Parathyroid adenoma (tissue), 2 donors: Measurements from ENCODE around the gene PLAC9.

Source experiments
- H2AFZ ChIP-seq: fragments of 300-600 bp; sonication (generic); one replicate; pipeline ENCODE4 v1.7.0; 2017; ENCODE audit warnings: antibody characterized with exemption, mild to moderate bottlenecking
- H3K27ac ChIP-seq: fragments of 300-600 bp; sonication (generic); one replicate; pipeline ENCODE4 v1.7.0; 2017
- H3K27me3 ChIP-seq: fragments of 300-600 bp; sonication (generic); one replicate; pipeline ENCODE4 v1.7.0; 2017; ENCODE audit warnings: low read length; ENCODE audit not compliant: control insufficient read depth, insufficient read depth
- H3K36me3 ChIP-seq: fragments of 300-600 bp; sonication (generic); one replicate; pipeline ENCODE4 v1.7.0; 2017; ENCODE audit warnings: low read length; ENCODE audit not compliant: control insufficient read depth, insufficient read depth
- H3K4me1 ChIP-seq: fragments of 300-600 bp; sonication (generic); one replicate; pipeline ENCODE4 v1.7.0; 2017; ENCODE audit warnings: control low read depth
- H3K4me2 ChIP-seq: fragments of 300-600 bp; sonication (generic); one replicate; pipeline ENCODE4 v1.7.0; 2017; ENCODE audit warnings: low read length
- H3K4me3 ChIP-seq: fragments of 300-600 bp; sonication (generic); one replicate; pipeline ENCODE4 v1.7.0; 2017; ENCODE audit warnings: low read depth, low read length
- H3K79me2 ChIP-seq: fragments of 300-600 bp; sonication (generic); one replicate; pipeline ENCODE4 v1.7.0; 2017; ENCODE audit warnings: control low read depth
- H3K9ac ChIP-seq: fragments of 300-600 bp; sonication (generic); one replicate; pipeline ENCODE4 v1.7.0; 2017; ENCODE audit warnings: mild to moderate bottlenecking
- H3K9me3 ChIP-seq: fragments of 300-600 bp; sonication (generic); one replicate; pipeline ENCODE4 v1.7.0; 2017; ENCODE audit warnings: low read length; ENCODE audit not compliant: control insufficient read depth
- TF ChIP-seq, protein P1 (sequence below): fragments of 300-600 bp; sonication (generic); IDR thresholded peaks from one replicate; pipeline ENCODE4 v1.7.0; 2017; ENCODE audit warnings: antibody characterized with exemption, mild to moderate bottlenecking
- donor health status: primary hyperparathyroidism.

Gene PLAC9

GRCh38 chr10:80158126-80158525 is 25.6 kb downstream of the PLAC9 start:
- Histone ChIP-seq H2AFZ (no peak overlapping the region), H3K79me2 (no peaks in the 10 kb centered on the region), H3K9me3 (no peaks in the 10 kb centered on the region), H3K27ac (no peak overlapping the region), H3K4me2 (no peak overlapping the region), H3K9ac (no peak overlapping the region), H3K4me3 (no peak overlapping the region), H3K36me3 (no peaks in the 10 kb centered on the region), H3K27me3 (no peaks in the 10 kb centered on the region), H3K4me1 (no peaks in the 10 kb centered on the region)
- TF ChIP-seq, protein P1, sequence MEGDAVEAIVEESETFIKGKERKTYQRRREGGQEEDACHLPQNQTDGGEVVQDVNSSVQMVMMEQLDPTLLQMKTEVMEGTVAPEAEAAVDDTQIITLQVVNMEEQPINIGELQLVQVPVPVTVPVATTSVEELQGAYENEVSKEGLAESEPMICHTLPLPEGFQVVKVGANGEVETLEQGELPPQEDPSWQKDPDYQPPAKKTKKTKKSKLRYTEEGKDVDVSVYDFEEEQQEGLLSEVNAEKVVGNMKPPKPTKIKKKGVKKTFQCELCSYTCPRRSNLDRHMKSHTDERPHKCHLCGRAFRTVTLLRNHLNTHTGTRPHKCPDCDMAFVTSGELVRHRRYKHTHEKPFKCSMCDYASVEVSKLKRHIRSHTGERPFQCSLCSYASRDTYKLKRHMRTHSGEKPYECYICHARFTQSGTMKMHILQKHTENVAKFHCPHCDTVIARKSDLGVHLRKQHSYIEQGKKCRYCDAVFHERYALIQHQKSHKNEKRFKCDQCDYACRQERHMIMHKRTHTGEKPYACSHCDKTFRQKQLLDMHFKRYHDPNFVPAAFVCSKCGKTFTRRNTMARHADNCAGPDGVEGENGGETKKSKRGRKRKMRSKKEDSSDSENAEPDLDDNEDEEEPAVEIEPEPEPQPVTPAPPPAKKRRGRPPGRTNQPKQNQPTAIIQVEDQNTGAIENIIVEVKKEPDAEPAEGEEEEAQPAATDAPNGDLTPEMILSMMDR, result no peak

GRCh38 chr10:80158598-80159127 is 26.1 kb downstream of the PLAC9 start:
- Histone ChIP-seq H3K4me3 (no peak overlapping the region), H3K27me3 (no peaks in the 10 kb centered on the region), H3K79me2 (no peaks in the 10 kb centered on the region), H3K36me3 (no peaks in the 10 kb centered on the region), H3K27ac (no peak overlapping the region), H2AFZ (no peak overlapping the region), H3K4me1 (no peaks in the 10 kb centered on the region), H3K9me3 (no peaks in the 10 kb centered on the region), H3K4me2 (no peak overlapping the region), H3K9ac (no peak overlapping the region)
- TF ChIP-seq, protein P1, result no peak

- TF ChIP-seq, protein P1, result no peak
- no peaks in the 10 kb centered on the region for H3K4me1 ChIP-seq
These were observed 26.8 kb downstream of the PLAC9 start for GRCh38 chr10:80159166-80159873.

GRCh38 chr10:80160361-80161320 is 28.1 kb downstream of the PLAC9 start:
- H3K9me3 ChIP-seq, result no peaks in the 10 kb centered on the region
- no peak overlapping the region for H3K4me2 ChIP-seq
- H3K27ac ChIP-seq, result no peak overlapping the region
- H3K4me1 ChIP-seq, result no peaks in the 10 kb centered on the region
- no peak overlapping the region for H3K9ac ChIP-seq
- H3K4me3 ChIP-seq, result no peak overlapping the region
- TF ChIP-seq, protein P1, result no peak
- H3K36me3 ChIP-seq, result no peaks in the 10 kb centered on the region
- no peaks in the 10 kb centered on the region for H3K79me2 ChIP-seq
- no peaks in the 10 kb centered on the region for H3K27me3 ChIP-seq
- H2AFZ ChIP-seq, result no peak overlapping the region

More at GRCh38 chr10:80159166-80159873, 26.8 kb downstream of the PLAC9 start:
- H2AFZ ChIP-seq, result no peak overlapping the region
- H3K27ac ChIP-seq, result no peak overlapping the region
- no peaks in the 10 kb centered on the region for H3K36me3 ChIP-seq
- H3K27me3 ChIP-seq, result no peaks in the 10 kb centered on the region
- H3K4me2 ChIP-seq, result no peak overlapping the region
- no peaks in the 10 kb centered on the region for H3K79me2 ChIP-seq
- no peaks in the 10 kb centered on the region for H3K9me3 ChIP-seq
- no peak overlapping the region for H3K4me3 ChIP-seq
- H3K9ac ChIP-seq, result no peak overlapping the region
